Activated CD4-positive, alpha-beta T cell treated with anti-CD3 and anti-CD28 coated beads for 36 hours (primary cell): ENCODE data around the gene MCTP2. TPM values are rescaled to one million over a fixed set of nuclear protein-coding genes. Genes with fewer than 3 reads are reported as not detected.

Experiments
- ATAC-seq: fragments of 200-7000 bp; cut with Tn5 transposase; one replicate; pipeline ENCODE4 v1.10.0; 2021; ENCODE audit warnings: mild to moderate bottlenecking, moderate library complexity
- CTCF ChIA-PET: fragments of 350-600 bp; sonication (Branson Sonifier 250); formaldehyde crosslinking; loops from one replicate; lab custom pipeline; 2021; ENCODE audit warnings: antibody characterized with exemption; lab: Charles Lee
- POLR2A ChIA-PET: fragments of 350-600 bp; sonication (Branson Sonifier 250); formaldehyde crosslinking; loops from one replicate; lab custom pipeline; 2021; ENCODE audit warnings: antibody characterized with exemption, inconsistent platforms; lab: Charles Lee
- DNase-seq: peaks from one replicate; pipeline ENCODE4 v3.0.0-alpha.2; 2020
- H3K27ac Mint-ChIP-seq: one replicate; pipeline ENCODE4 v1.8.0; 2021; ENCODE audit warnings: mixed read lengths
- H3K27me3 Mint-ChIP-seq: one replicate; pipeline ENCODE4 v1.8.0; 2021; ENCODE audit warnings: mixed read lengths
- H3K36me3 Mint-ChIP-seq: one replicate; pipeline ENCODE4 v1.8.0; 2021; ENCODE audit warnings: low read depth, mixed read lengths
- H3K4me1 Mint-ChIP-seq: one replicate; pipeline ENCODE4 v1.8.0; 2021; ENCODE audit warnings: mixed read lengths
- H3K4me3 Mint-ChIP-seq: one replicate; pipeline ENCODE4 v1.8.0; 2021; ENCODE audit warnings: mild to moderate bottlenecking, moderate library complexity, mixed read lengths
- H3K9me3 Mint-ChIP-seq: one replicate; pipeline ENCODE4 v1.8.0; 2021; ENCODE audit warnings: low read depth, mixed read lengths
- intact Hi-C, 2 experiments: fragments of 100-400 bp; cut with DNase I in 1 of 2; cut with micrococcal nuclease in 1 of 2; formaldehyde crosslinking; loops; one replicate each; pipeline versions ENCODE4 v1.14.2 to v1.15.1; 2022 to 2024; cut with DNase I, micrococcal nuclease
- total RNA-seq, 2 experiments: library from RNA; stranded (reverse); gene quantifications; one replicate each; pipeline ENCODE4 v1.2.3, GENCODE V29; 2021

MCTP2 gene
- total RNA-seq, 2 experiments from 2014 or later: 25.2 to 27.8 TPM

DNA sequence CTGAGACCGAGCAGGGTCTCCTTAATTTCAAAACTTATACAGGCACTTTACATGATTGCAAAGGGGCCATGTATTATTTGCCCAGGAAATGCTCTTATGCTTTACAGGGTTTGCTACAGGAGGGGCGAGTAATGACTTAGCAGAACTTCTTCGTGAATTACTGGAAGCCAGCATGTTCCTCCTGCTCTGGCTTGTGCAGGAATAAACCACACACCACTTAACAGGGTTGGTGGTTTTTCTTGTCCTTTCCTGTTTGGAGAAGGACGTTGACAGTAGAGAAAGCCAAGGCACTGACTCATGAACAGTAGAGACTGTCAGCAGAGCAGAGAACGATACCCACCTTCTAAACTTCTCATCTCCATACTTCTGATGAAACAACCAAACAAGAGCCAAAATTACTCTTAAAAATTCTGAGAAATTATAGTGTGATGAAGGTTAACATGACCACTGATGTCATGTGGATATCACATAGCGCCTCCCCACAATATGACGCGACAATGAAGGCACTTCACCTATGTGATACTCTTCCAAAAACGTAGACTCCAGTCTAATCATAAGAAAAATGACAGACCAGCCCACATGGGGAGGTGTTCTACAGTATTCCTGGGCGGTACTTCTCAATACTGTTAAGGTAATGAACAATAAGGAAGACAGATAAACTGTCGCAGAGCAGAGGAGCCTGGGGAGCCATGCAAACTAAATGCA lies 24.7 kb upstream of the MCTP2 start:
- intact Hi-C loops: loop anchor here (1.0 to 2.0 kb wide), 6 partner anchors 23 to 101 kb away; partner anchors contain the start of gene MCTP2 (in 1 of the 2)
- H3K27ac Mint-ChIP-seq: peak overlapping the region; percentile 77
- ATAC-seq (peak; percentile 95), DNase-seq (peak; percentile 69)
- no peaks in the 10 kb centered on the region for H3K36me3 Mint-ChIP-seq
- H3K9me3 Mint-ChIP-seq: no peaks in the 10 kb centered on the region
- H3K4me1 Mint-ChIP-seq: peaks cover 16% of the 10 kb centered on the region
- H3K27me3 Mint-ChIP-seq: peaks cover 25% of the 10 kb centered on the region
- CTCF ChIA-PET: interaction anchor here (1.1 kb wide), 1 partner anchor 30 kb away, joined by 5 read pairs; no protein-coding TSS in a partner anchor
- H3K4me3 Mint-ChIP-seq: peak overlapping the region; percentile 21
- POLR2A ChIA-PET: no interaction called here

DNA sequence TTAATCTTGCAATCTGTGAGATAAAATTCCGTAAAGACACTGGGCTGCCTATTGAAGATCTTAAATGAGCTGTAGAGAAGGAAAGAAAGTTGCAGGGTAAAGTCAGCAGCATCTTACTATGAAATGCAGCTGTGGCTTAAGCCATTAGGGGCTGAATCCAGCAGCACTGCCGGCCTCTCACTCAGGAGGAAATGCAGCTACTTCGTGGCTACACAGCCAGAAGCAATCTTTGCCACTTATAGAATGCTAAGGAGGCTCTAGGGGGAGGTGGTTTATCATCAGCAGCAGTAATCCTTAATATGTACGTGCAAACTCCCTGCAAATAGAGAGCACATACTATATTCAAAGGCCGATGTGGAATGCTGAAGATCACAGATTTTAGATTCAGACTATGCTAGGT lies 19.1 kb upstream of the MCTP2 start:
- intact Hi-C loops: no loop called here
- Mint-ChIP-seq H3K27me3 (peaks cover 30% of the 10 kb centered on the region), H3K36me3 (no peaks in the 10 kb centered on the region), H3K4me1 (no peaks in the 10 kb centered on the region), H3K9me3 (peaks cover 3% of the 10 kb centered on the region), H3K27ac (no peak overlapping the region), H3K4me3 (no peak overlapping the region)
- no peak for DNase-seq
- ATAC-seq: no peak
- CTCF ChIA-PET: interaction anchor here (0.6 kb wide), 1 partner anchor 94 kb away, joined by 3 read pairs; no protein-coding TSS in a partner anchor
- POLR2A ChIA-PET: no interaction called here

DNA sequence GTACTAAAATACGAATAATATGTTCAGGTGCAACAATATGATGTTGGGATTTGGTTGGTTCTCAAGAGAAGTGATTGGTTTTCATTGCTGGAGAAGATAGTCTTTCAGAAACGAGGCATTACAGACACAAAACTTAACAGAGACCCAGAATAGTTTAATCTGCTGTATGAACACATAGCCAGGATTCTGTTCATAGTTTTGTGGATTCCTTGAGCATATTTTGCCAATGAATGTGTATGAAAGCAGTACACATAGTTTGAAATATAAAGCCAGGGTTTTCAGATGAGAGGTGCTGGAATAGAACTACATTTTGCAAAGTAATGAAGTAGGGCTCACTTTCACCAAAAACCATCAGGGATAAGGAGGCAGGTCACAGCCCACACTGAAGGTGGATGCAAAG lies 5.7 kb upstream of the MCTP2 start:
- no peak overlapping the region for H3K4me3 Mint-ChIP-seq

DNA sequence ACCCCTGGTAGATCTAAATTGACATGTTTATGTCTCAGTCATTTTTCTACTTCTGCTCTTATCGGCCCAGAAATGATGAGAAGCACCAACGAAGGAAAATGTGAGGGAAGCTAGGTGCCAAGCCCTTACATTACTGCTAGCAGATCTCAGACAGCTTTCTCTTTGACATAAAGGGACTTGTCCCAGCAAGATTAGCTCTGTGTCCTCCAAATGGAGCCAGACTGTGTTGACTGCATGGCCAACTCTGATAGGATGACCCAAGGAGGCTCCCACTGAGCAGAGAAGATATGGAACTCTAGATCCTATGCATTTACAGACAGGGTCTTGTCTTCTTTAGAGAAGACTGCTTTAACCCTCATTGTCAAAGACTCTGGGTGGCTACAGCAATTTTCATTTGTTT lies 2.8 kb upstream of the MCTP2 start:
- intact Hi-C loops: loop anchor here (1.0 to 2.0 kb wide), 5 partner anchors 22 to 78 kb away; no protein-coding TSS in a partner anchor
- Mint-ChIP-seq H3K4me3 (no peak overlapping the region), H3K4me1 (peaks cover 44% of the 10 kb centered on the region), H3K27ac (no peak overlapping the region), H3K36me3 (peaks cover 5% of the 10 kb centered on the region), H3K27me3 (peaks cover 17% of the 10 kb centered on the region), H3K9me3 (peaks cover under 1% of the 10 kb centered on the region)
- CTCF ChIA-PET: interaction anchor here (1.1 to 2.3 kb wide), 2 partner anchors 50 to 96 kb away, joined by 4 to 13 read pairs; no protein-coding TSS in a partner anchor
- no peak for ATAC-seq
- POLR2A ChIA-PET: interaction anchor here (2.7 kb wide), 1 partner anchor 78 kb away, joined by 20 read pairs; no protein-coding TSS in a partner anchor
- no peak for DNase-seq

More for the DNA sequence above, 5.7 kb upstream of the MCTP2 start:
- H3K27ac Mint-ChIP-seq: no peak overlapping the region
- H3K27me3 Mint-ChIP-seq: peaks cover 22% of the 10 kb centered on the region
- ChIA-PET POLR2A (no interaction called here), CTCF (interaction anchor here (0.7 kb wide), 1 partner anchor 57 kb away, joined by 3 read pairs; no protein-coding TSS in a partner anchor)
- no peak for DNase-seq
- intact Hi-C loops: no loop called here
- peaks cover 32% of the 10 kb centered on the region for H3K4me1 Mint-ChIP-seq
- peaks cover 3% of the 10 kb centered on the region for H3K9me3 Mint-ChIP-seq
- no peak for ATAC-seq
- peaks cover 2% of the 10 kb centered on the region for H3K36me3 Mint-ChIP-seq

DNA sequence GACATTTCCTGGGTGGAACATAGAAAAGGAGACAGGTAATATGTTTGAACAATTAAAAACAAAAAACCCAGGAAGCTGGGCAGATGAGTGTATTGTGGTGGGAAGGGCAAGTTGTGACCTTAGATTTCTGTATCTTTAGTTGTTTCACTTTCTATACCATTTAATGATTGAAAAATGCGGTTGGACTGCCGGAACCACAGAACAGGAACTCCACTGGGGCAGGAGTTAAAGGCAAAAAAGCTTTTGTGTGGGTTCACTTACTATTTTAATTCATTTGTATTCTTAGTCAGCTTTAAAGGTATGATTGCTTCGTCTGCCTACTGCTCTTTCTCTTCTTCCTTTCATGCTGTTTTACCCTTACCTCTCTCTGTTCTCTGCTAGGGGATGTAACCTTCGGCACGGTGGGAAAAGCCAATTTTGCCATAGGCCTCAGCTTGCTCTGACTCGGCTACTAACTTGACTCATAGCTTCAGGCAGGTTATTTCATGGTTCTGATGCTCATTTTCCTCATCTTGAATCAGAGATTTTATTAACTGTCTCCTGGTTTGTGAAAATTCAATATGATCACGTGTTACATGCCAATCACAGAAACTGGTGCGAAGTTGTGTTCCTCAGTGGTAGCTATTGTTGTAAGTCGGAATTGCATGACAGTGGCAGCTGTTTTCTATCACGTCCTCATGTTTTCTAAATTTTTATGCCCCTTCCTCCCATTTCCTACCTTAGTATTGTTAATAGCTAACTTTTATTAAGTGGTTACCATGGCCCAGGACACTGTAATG lies 1.6 kb upstream of the MCTP2 start:
- Mint-ChIP-seq H3K27me3 (peaks cover 13% of the 10 kb centered on the region), H3K4me1 (peaks cover 56% of the 10 kb centered on the region), H3K27ac (peak overlapping the region; percentile 94), H3K4me3 (peak overlapping the region; percentile 80), H3K36me3 (peaks cover 8% of the 10 kb centered on the region), H3K9me3 (no peaks in the 10 kb centered on the region)
- ATAC-seq (peak; percentile 59), DNase-seq (peak; percentile 75)
- ChIA-PET CTCF (interaction anchor here (0.8 to 2.3 kb wide), 10 partner anchors 9 to 1398 kb away, joined by 3 to 13 read pairs (median 5); no protein-coding TSS in a partner anchor), POLR2A (interaction anchor here (1.0 to 2.7 kb wide), 7 partner anchors 24 to 1398 kb away, joined by 3 to 20 read pairs (median 4); no protein-coding TSS in a partner anchor)
- intact Hi-C loops: loop anchor here (1.0 to 5.0 kb wide), 9 partner anchors 23 to 1327 kb away; partner anchors contain the start of gene CHD2 (in 1 of the 2)

DNA sequence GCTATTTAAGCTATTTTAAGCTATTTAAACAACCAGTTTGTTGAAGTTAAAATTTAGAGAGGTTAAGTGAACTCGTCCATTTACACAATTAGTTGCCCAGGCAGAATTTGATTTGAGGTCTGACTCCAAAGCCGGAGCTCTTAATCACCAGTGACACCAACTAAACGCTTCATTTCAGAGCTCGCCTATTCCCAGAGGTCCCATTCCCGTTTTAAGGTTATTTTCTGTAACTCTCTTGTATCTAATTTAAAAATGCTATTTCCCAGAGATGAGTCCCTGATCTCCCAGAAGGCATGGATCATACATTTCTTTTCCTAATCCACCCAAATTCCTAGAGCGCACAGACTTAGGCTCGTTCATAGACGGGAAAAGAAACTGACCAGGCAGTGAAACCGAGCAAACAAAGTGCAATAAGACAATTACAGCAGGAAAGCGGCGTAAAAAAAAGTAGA lies 904 bp upstream of the MCTP2 start:
- DNase-seq (no peak), ATAC-seq (no peak)
- Mint-ChIP-seq H3K27ac (peak overlapping the region; percentile 94), H3K9me3 (no peaks in the 10 kb centered on the region), H3K4me3 (peak overlapping the region; percentile 80), H3K27me3 (peaks cover 11% of the 10 kb centered on the region), H3K36me3 (peaks cover 12% of the 10 kb centered on the region), H3K4me1 (peaks cover 61% of the 10 kb centered on the region)
- ChIA-PET CTCF (interaction anchor here (0.9 to 2.3 kb wide), 10 partner anchors 8 to 1399 kb away, joined by 3 to 13 read pairs (median 5); no protein-coding TSS in a partner anchor), POLR2A (interaction anchor here (1.1 to 2.7 kb wide), 6 partner anchors 25 to 1399 kb away, joined by 3 to 20 read pairs (median 4); no protein-coding TSS in a partner anchor)
- intact Hi-C loops: loop anchor here (2.0 to 5.0 kb wide), 4 partner anchors 57 to 1328 kb away; partner anchors contain the start of gene CHD2 (in 1 of the 2)

DNA sequence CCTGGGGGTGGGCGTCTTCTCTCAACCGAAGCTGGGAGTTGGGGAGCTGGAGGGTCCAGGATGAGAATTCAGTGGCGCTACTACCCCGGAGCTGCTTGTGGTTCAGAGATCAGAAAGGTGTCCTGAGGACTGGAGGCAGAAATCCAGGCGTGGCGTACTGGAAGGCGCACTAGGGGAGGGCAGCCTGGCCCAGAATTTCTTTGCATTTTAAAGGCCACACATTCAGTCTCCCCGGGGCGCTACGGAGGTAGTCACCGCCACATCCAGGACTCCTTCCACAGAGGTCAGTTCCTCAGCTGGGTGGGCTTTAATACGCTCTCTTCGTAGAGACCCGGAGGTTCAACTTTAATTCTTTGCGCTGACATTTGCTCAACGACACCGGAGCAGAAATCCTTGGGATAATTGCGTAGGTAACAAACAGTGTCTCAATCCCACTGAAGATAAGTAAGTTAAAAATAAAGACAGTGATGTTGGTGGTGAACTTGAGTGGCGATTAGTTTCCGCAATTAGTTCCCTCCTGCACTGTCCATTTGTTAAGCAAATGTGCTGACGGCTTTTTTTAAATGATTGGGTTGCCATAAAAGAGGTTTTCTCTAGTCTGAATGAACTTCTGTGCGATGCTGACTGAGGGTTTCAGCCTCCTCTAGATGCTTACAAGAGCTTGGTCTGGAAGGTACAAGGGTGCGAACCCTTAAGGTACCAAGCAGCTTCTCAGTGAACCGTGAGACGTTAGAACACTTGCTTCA lies 535 bp downstream of the MCTP2 start:
- Mint-ChIP-seq H3K36me3 (peaks cover 15% of the 10 kb centered on the region), H3K4me3 (peak overlapping the region; percentile 80), H3K27ac (peak overlapping the region; percentile 58), H3K4me1 (peaks cover 74% of the 10 kb centered on the region), H3K9me3 (no peaks in the 10 kb centered on the region), H3K27me3 (peaks cover 11% of the 10 kb centered on the region)
- ChIA-PET CTCF (interaction anchor here (1.1 to 1.8 kb wide), 5 partner anchors 16 to 1400 kb away, joined by 3 to 5 read pairs (median 5); no protein-coding TSS in a partner anchor), POLR2A (interaction anchor here (0.8 to 2.7 kb wide), 4 partner anchors 9 to 92 kb away, joined by 3 to 6 read pairs (median 4); no protein-coding TSS in a partner anchor)
- DNase-seq (peak; percentile 51), ATAC-seq (peak; percentile 5)
- intact Hi-C loops: loop anchor here (1.0 to 5.0 kb wide), 8 partner anchors 26 to 1330 kb away; partner anchors contain the start of gene CHD2 (in 1 of the 2)

DNA sequence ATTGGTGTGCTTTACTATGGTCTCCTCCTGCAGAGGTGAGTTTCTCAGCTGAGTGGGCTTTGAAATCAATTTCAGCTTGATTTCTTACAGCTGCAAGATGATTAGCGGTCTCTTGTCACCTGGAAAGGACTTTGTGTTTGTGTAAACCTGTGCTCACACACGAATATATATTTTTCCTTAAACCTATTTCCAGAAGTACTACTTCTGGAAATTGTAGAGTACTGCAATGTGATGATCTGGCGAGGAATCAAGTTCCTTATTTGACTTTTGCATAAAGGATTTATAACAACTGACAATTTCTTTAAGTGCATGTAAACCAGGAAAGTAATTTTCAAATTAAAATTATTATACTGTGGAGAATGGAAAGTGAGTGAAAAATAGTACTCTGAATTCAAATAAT lies 2.1 kb downstream of the MCTP2 start:
- ATAC-seq (no peak), DNase-seq (no peak)
- Mint-ChIP-seq H3K4me1 (peaks cover 78% of the 10 kb centered on the region), H3K9me3 (no peaks in the 10 kb centered on the region), H3K27me3 (peaks cover 5% of the 10 kb centered on the region), H3K4me3 (peak overlapping the region; percentile 80), H3K36me3 (peaks cover 17% of the 10 kb centered on the region), H3K27ac (peak overlapping the region; percentile 68)
- ChIA-PET POLR2A (interaction anchor here (1.1 to 2.7 kb wide), 2 partner anchors 30 to 72 kb away, joined by 3 to 6 read pairs; no protein-coding TSS in a partner anchor), CTCF (interaction anchor here (1.7 kb wide), 1 partner anchor 90 kb away, joined by 6 read pairs; no protein-coding TSS in a partner anchor)
- intact Hi-C loops: loop anchor here (5.0 kb wide), 3 partner anchors 54 to 1331 kb away; partner anchors contain the start of gene CHD2 (in 1 of the 2)

DNA sequence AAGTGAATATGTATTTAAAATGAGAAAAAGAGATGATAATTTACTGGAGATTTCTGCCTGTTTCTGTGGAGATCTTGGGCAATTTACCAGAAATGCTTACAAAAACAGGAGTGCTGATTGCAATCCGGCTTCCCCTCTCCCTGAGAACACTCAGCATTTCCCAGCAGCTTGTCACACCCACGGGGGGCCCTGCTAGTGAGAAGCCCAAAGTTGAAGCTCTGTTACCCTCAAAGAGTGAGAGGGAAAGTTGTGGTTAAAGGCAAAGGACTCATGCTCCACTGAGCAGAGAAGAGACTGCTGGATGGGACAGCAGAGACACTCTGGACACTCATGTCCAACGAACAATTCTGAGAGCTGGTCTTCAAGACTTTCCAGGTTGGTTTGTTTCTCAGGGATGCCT lies 2.9 kb downstream of the MCTP2 start:
- peak overlapping the region; percentile 68 for H3K27ac Mint-ChIP-seq
- H3K9me3 Mint-ChIP-seq: no peaks in the 10 kb centered on the region
- ATAC-seq (peak; percentile 5), DNase-seq (peak; percentile 78)
- POLR2A ChIA-PET: interaction anchor here (1.4 to 2.7 kb wide), 2 partner anchors 71 to 72 kb away, joined by 6 to 10 read pairs; no protein-coding TSS in a partner anchor
- H3K4me1 Mint-ChIP-seq: peaks cover 76% of the 10 kb centered on the region
- H3K4me3 Mint-ChIP-seq: peak overlapping the region; percentile 80
- H3K27me3 Mint-ChIP-seq: peaks cover 2% of the 10 kb centered on the region
- peaks cover 17% of the 10 kb centered on the region for H3K36me3 Mint-ChIP-seq
- CTCF ChIA-PET: interaction anchor here (0.6 to 1.7 kb wide), 3 partner anchors 62 to 89 kb away, joined by 3 to 6 read pairs (median 5); no protein-coding TSS in a partner anchor
- intact Hi-C loops: loop anchor here (5.0 kb wide), 3 partner anchors 53 to 1332 kb away; partner anchors contain the start of gene CHD2 (in 1 of the 2)
